HepG2 (cell line): Measurements from ENCODE around the gene SLC35D2. TPM values are rescaled to one million over a fixed set of nuclear protein-coding genes. Genes with fewer than 3 reads are reported as not detected.

Experiments used
- AKNA ChIP-seq: sonication (generic); formaldehyde crosslinking; IDR thresholded peaks from 2 replicates; pipeline ENCODE4 v1.4.0; 2020; ENCODE audit warnings: missing genetic modification reagents, borderline replicate concordance
- ELK4 ChIP-seq: sonication (generic); formaldehyde crosslinking; IDR thresholded peaks from 2 replicates; pipeline ENCODE4 v1.9.0; 2021; ENCODE audit warnings: missing genetic modification reagents, borderline replicate concordance
- ZNF225 ChIP-seq: sonication (generic); formaldehyde crosslinking; IDR thresholded peaks from 2 replicates; pipeline ENCODE4 v1.4.0; 2020; ENCODE audit warnings: mild to moderate bottlenecking, missing genetic modification reagents
- polyA plus RNA-seq, 8 experiments: library from polyadenylated mRNA; depleted of rRNA in 3 of 8; stranded (reverse) in 7 of 8; unstranded in 1 of 8; fragments of >200 nt; fragmentation: Illumina TruSeq in 4 of 8; extraction: Trizol in 4 of 8; gene quantifications; 2 replicates each; pipeline versions ENCODE4 v1.2.1 to v1.2.3, GENCODE V29; 2011 to 2016; ENCODE audit warnings: low read depth in 4 of 8, missing spikeins in 1 of 8, mixed read lengths in 1 of 8; ENCODE audit not compliant: insufficient read depth in 1 of 8
- total RNA-seq, 5 experiments: library from RNA; depleted of rRNA; stranded (reverse); fragments of >200 nt; fragmentation: Illumina TruSeq; extraction: Trizol; gene quantifications; 2 replicates each; pipeline ENCODE4 v1.2.3, GENCODE V29; 2016; ENCODE audit warnings: low read depth in 1 of 5

Gene SLC35D2
- total and polyA plus RNA-seq, 2 of the 13 experiments (the other 11 are each of a cell fraction or from before 2014, with no cell fraction given): 96.2 to 103 TPM

- no peak for TF ChIP-seq AKNA (CRISPR knock-in tag)
- no peak for TF ChIP-seq ELK4 (CRISPR knock-in tag)
- TF ChIP-seq ZNF225 (CRISPR knock-in tag): no peak
- TF ChIP-seq, all 625 proteins: peak for 19
Measured at GRCh38 chr9:96423322-96423984, 39.9 kb upstream of the SLC35D2 start (continued).
